ENCODE data around the gene PPIF.

The PPIF gene

GRCh38 chr10:79320820-79321493 lies 26.3 kb upstream of the PPIF start:
- H3K36me3 ChIP-seq (ENCODE audit: control insufficient read depth, insufficient read depth, low read length), result no peaks in the 10 kb centered on the region
- DNase-seq (ENCODE audit: extremely low read depth, insufficient read length), result no peak
- H3K27me3 ChIP-seq (replicated peaks; ENCODE audit: control insufficient read depth, insufficient read depth, low read length), result no peaks in the 10 kb centered on the region
- TF ChIP-seq, protein P1, sequence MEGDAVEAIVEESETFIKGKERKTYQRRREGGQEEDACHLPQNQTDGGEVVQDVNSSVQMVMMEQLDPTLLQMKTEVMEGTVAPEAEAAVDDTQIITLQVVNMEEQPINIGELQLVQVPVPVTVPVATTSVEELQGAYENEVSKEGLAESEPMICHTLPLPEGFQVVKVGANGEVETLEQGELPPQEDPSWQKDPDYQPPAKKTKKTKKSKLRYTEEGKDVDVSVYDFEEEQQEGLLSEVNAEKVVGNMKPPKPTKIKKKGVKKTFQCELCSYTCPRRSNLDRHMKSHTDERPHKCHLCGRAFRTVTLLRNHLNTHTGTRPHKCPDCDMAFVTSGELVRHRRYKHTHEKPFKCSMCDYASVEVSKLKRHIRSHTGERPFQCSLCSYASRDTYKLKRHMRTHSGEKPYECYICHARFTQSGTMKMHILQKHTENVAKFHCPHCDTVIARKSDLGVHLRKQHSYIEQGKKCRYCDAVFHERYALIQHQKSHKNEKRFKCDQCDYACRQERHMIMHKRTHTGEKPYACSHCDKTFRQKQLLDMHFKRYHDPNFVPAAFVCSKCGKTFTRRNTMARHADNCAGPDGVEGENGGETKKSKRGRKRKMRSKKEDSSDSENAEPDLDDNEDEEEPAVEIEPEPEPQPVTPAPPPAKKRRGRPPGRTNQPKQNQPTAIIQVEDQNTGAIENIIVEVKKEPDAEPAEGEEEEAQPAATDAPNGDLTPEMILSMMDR (IDR thresholded peaks at IDR 0.05; ENCODE audit: insufficient read depth, low read length, poor library complexity, severe bottlenecking), result no peak
- H3K4me3 ChIP-seq (replicated peaks; ENCODE audit: low read depth, low read length), result no peak overlapping the region

DNA sequence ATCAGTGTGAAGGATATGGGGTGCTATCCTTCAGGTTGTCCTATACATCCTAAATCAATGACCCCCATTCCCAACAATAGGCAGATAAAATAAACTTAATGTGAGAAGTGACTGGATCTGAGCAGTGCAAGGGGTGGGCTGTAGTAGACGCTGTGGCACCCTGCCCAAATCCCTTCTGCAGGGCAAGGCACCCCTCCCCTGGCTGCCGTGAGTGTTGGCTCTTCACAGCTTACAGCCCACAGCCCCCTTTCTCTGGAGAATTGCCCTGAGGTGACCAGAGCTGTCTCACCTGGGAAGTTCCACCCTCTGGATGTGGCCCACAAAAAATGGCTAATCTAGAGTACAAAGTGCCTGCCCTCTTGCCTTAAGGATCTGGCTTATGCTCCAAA lies 25.8 kb upstream of the PPIF start:
- Histone ChIP-seq H3K36me3 (ENCODE audit: control insufficient read depth, insufficient read depth, low read length) (no peaks in the 10 kb centered on the region), H3K4me3 (replicated peaks; ENCODE audit: low read depth, low read length) (no peak overlapping the region), H3K27me3 (replicated peaks; ENCODE audit: control insufficient read depth, insufficient read depth, low read length) (no peaks in the 10 kb centered on the region)
- no peak for DNase-seq (ENCODE audit: extremely low read depth, insufficient read length)
- TF ChIP-seq, protein P1 (IDR thresholded peaks at IDR 0.05; ENCODE audit: insufficient read depth, low read length, poor library complexity, severe bottlenecking), result no peak

GRCh38 chr10:79321951-79322350 lies 25.3 kb upstream of the PPIF start:
- Histone ChIP-seq H3K4me3 (replicated peaks; ENCODE audit: low read depth, low read length) (no peak overlapping the region), H3K36me3 (ENCODE audit: control insufficient read depth, insufficient read depth, low read length) (no peaks in the 10 kb centered on the region), H3K27me3 (replicated peaks; ENCODE audit: control insufficient read depth, insufficient read depth, low read length) (no peaks in the 10 kb centered on the region)
- TF ChIP-seq, protein P1 (IDR thresholded peaks at IDR 0.05; ENCODE audit: insufficient read depth, low read length, poor library complexity, severe bottlenecking), result no peak
- no peak for DNase-seq (ENCODE audit: extremely low read depth, insufficient read length)

GRCh38 chr10:79322616-79323543 lies 24.4 kb upstream of the PPIF start:
- Histone ChIP-seq H3K4me3 (replicated peaks; ENCODE audit: low read depth, low read length) (no peak overlapping the region), H3K36me3 (ENCODE audit: control insufficient read depth, insufficient read depth, low read length) (no peaks in the 10 kb centered on the region), H3K27me3 (replicated peaks; ENCODE audit: control insufficient read depth, insufficient read depth, low read length) (no peaks in the 10 kb centered on the region)
- TF ChIP-seq, protein P1 (IDR thresholded peaks at IDR 0.05; ENCODE audit: insufficient read depth, low read length, poor library complexity, severe bottlenecking), result no peak
- DNase-seq (ENCODE audit: extremely low read depth, insufficient read length), result peak; percentile 56

- TF ChIP-seq, protein P1 (IDR thresholded peaks at IDR 0.05; ENCODE audit: insufficient read depth, low read length, poor library complexity, severe bottlenecking), result no peak
These were observed 23.7 kb upstream of the PPIF start for GRCh38 chr10:79323602-79324001.

More at GRCh38 chr10:79323602-79324001, 23.7 kb upstream of the PPIF start:
- no peak for DNase-seq (ENCODE audit: extremely low read depth, insufficient read length)
- Histone ChIP-seq H3K4me3 (replicated peaks; ENCODE audit: low read depth, low read length) (no peak overlapping the region), H3K27me3 (replicated peaks; ENCODE audit: control insufficient read depth, insufficient read depth, low read length) (no peaks in the 10 kb centered on the region), H3K36me3 (ENCODE audit: control insufficient read depth, insufficient read depth, low read length) (no peaks in the 10 kb centered on the region)

Measured in GM06990 (cell line).